H1 (cell line): ENCODE measurements around the gene RGS17. TPM values are rescaled to one million over a fixed set of nuclear protein-coding genes. Genes with fewer than 3 reads are reported as not detected.

Experiments
- CTCF ChIA-PET: fragments of 300-600 bp; sonication (Branson Sonifier 250); formaldehyde crosslinking; loops from one replicate; lab custom pipeline; 2021; ENCODE audit not compliant: partially characterized antibody; lab: Charles Lee
- POLR2A ChIA-PET: fragments of 300-600 bp; sonication (Branson Sonifier 250); formaldehyde crosslinking; loops from one replicate; lab custom pipeline; 2021; ENCODE audit warnings: inconsistent platforms; ENCODE audit not compliant: partially characterized antibody; lab: Charles Lee
- DNase-seq, 2 experiments: peaks; one replicate each; pipeline versions ENCODE4 v3.0.0 to v3.0.0-alpha.2; 2010 to 2022; ENCODE audit warnings: low spot score in 2 of 2, low read depth in 1 of 2, mixed read lengths in 1 of 2
- FAIRE-seq: peaks from 2 replicates; lab custom pipeline; 2011; peaks lifted over from hg19 to GRCh38; lab: Jason Lieb, UNC
- H2AFZ ChIP-seq: 2 replicates; pipeline ENCODE4 v1.8.1; 2012; ENCODE audit warnings: low read length, inconsistent platforms
- H2AK5ac ChIP-seq: 2 replicates; pipeline ENCODE4 v1.6.1; 2013; ENCODE audit warnings: low read depth, low read length
- H2BK120ac ChIP-seq: replicated peaks from 2 replicates; pipeline ENCODE3; 2013; ENCODE audit warnings: low read depth, low read length, inconsistent platforms
- H2BK12ac ChIP-seq: 2 replicates; pipeline ENCODE4 v1.6.1; 2013; ENCODE audit warnings: low read depth, low read length
- H2BK15ac ChIP-seq: 2 replicates; pipeline ENCODE4 v1.6.1; 2013; ENCODE audit warnings: low read length
- H2BK20ac ChIP-seq: 2 replicates; pipeline ENCODE4 v1.6.1; 2013; ENCODE audit warnings: low read length
- H2BK5ac ChIP-seq: 2 replicates; pipeline ENCODE4 v1.6.1; 2013; ENCODE audit warnings: low read depth, low read length
- H3K14ac ChIP-seq: 2 replicates; pipeline ENCODE4 v1.6.1; 2013; ENCODE audit warnings: inconsistent platforms; ENCODE audit not compliant: insufficient read length
- H3K18ac ChIP-seq: 2 replicates; pipeline ENCODE4 v1.6.1; 2013; ENCODE audit warnings: low read length; ENCODE audit errors: extremely low read depth
- H3K23ac ChIP-seq: 2 replicates; pipeline ENCODE4 v1.6.1; 2013; ENCODE audit warnings: inconsistent platforms; ENCODE audit not compliant: insufficient read length
- H3K23me2 ChIP-seq: 2 replicates; pipeline ENCODE4 v1.6.1; 2013; ENCODE audit warnings: low read depth, low read length
- H3K27ac ChIP-seq: 2 replicates; pipeline ENCODE4 v1.6.1; 2011; ENCODE audit warnings: low read depth, low read length, inconsistent platforms
- H3K27me3 ChIP-seq, 4 experiments: replicated peaks in 1 of 4; 1 replicate in 1 of 4; 2 replicates in 3 of 4; pipeline versions ENCODE4 v1.6.1 to v1.8.1; 2011 to 2013; ENCODE audit warnings: low read length in 3 of 4, mild to moderate bottlenecking in 3 of 4, inconsistent platforms in 2 of 4, mixed read lengths in 2 of 4, moderate library complexity in 1 of 4; ENCODE audit not compliant: control insufficient read depth in 3 of 4, insufficient read depth in 3 of 4; ENCODE audit errors: extremely low read depth in 1 of 4
- H3K36me3 ChIP-seq, 4 experiments: 2 replicates each; pipeline versions ENCODE4 v1.6.1 to v1.8.1; 2011 to 2013; ENCODE audit warnings: mild to moderate bottlenecking in 4 of 4, low read length in 3 of 4, moderate library complexity in 2 of 4, control low read depth in 1 of 4, inconsistent platforms in 1 of 4; ENCODE audit not compliant: insufficient read depth in 4 of 4, control insufficient read depth in 2 of 4
- H3K4ac ChIP-seq: replicated peaks from 2 replicates; pipeline ENCODE3; 2013; ENCODE audit warnings: low read length, low read depth, mixed read lengths, inconsistent platforms; ENCODE audit not compliant: insufficient read length
- H3K4me1 ChIP-seq, 4 experiments: replicated peaks in 1 of 4; 1 replicate in 1 of 4; 2 replicates in 3 of 4; pipeline versions ENCODE4 v1.6.1 to v1.8.1; 2011 to 2013; ENCODE audit warnings: low read length in 3 of 4, inconsistent platforms in 2 of 4, mixed read lengths in 1 of 4; ENCODE audit not compliant: insufficient read depth in 4 of 4, control insufficient read depth in 3 of 4
- H3K4me2 ChIP-seq, 2 experiments: 2 replicates each; pipeline versions ENCODE4 v1.6.1 to v1.8.1; 2011 to 2013; ENCODE audit warnings: low read depth in 2 of 2, low read length in 2 of 2, control low read depth in 1 of 2, inconsistent platforms in 1 of 2, mild to moderate bottlenecking in 1 of 2; ENCODE audit not compliant: insufficient read depth in 1 of 2
- H3K4me3 ChIP-seq, 4 experiments: fragments of 200-600, 300-600 bp in 1 of 4; sonication (generic), shearing (Covaris generic), sonication (Bioruptor Twin) in 1 of 4; 2 replicates each; pipeline versions ENCODE4 v1.5.1 to v1.8.1; 2011 to 2016; ENCODE audit warnings: low read length in 4 of 4, low read depth in 3 of 4, control low read depth in 2 of 4, inconsistent platforms in 2 of 4, mild to moderate bottlenecking in 2 of 4, mixed read lengths in 1 of 4, moderate library complexity in 1 of 4; ENCODE audit not compliant: insufficient read depth in 2 of 4; ENCODE audit errors: extremely low read depth in 1 of 4
- H3K56ac ChIP-seq: replicated peaks from 2 replicates; pipeline ENCODE3; 2013; ENCODE audit warnings: low read depth, mild to moderate bottlenecking, mixed read lengths, low read length, inconsistent platforms; ENCODE audit not compliant: insufficient read length
- H3K79me1 ChIP-seq: 2 replicates; pipeline ENCODE4 v1.6.1; 2013; ENCODE audit warnings: low read depth, low read length, control low read depth
- H3K79me2 ChIP-seq, 2 experiments: 2 replicates each; pipeline versions ENCODE4 v1.6.1 to v1.8.1; 2012 to 2013; ENCODE audit warnings: low read length in 2 of 2, mild to moderate bottlenecking in 2 of 2, inconsistent platforms in 1 of 2; ENCODE audit not compliant: insufficient read depth in 2 of 2, control insufficient read depth in 1 of 2
- H3K9ac ChIP-seq, 4 experiments: replicated peaks in 1 of 4; 1 replicate in 1 of 4; 2 replicates in 3 of 4; pipeline versions ENCODE4 v1.6.1 to v1.8.1; 2011 to 2013; ENCODE audit warnings: low read depth in 3 of 4, low read length in 3 of 4, control low read depth in 2 of 4, mild to moderate bottlenecking in 2 of 4, moderate library complexity in 2 of 4, inconsistent platforms in 1 of 4; ENCODE audit errors: extremely low read depth in 1 of 4
- H3K9me3 ChIP-seq, 2 experiments: 2 replicates each; pipeline versions ENCODE4 v1.6.1 to v1.8.1; 2012 to 2013; ENCODE audit warnings: mild to moderate bottlenecking in 2 of 2, moderate library complexity in 2 of 2, control low read depth in 1 of 2, inconsistent platforms in 1 of 2, low read depth in 1 of 2, low read length in 1 of 2, mixed read lengths in 1 of 2; ENCODE audit not compliant: insufficient read depth in 2 of 2
- H4K20me1 ChIP-seq, 2 experiments: replicated peaks in 1 of 2; 2 replicates each; pipeline versions ENCODE3 to v1.8.1; 2011 to 2013; ENCODE audit warnings: inconsistent platforms in 2 of 2, low read length in 2 of 2, mild to moderate bottlenecking in 1 of 2; ENCODE audit not compliant: insufficient read depth in 2 of 2, control insufficient read depth in 1 of 2
- H4K5ac ChIP-seq: 2 replicates; pipeline ENCODE4 v1.6.1; 2013; ENCODE audit warnings: low read length, low read depth, mixed read lengths, inconsistent platforms; ENCODE audit not compliant: insufficient read length
- H4K8ac ChIP-seq: 2 replicates; pipeline ENCODE4 v1.8.0; 2013; ENCODE audit warnings: mild to moderate bottlenecking, moderate library complexity, low read length, inconsistent platforms; ENCODE audit not compliant: insufficient read depth; ENCODE audit errors: extremely low read depth
- H4K91ac ChIP-seq: replicated peaks from 2 replicates; pipeline ENCODE3; 2013; ENCODE audit warnings: low read length, mixed read lengths, inconsistent platforms; ENCODE audit not compliant: insufficient read length
- BACH1 ChIP-seq: IDR thresholded peaks from 2 replicates; pipeline ENCODE4 v1.6.1; 2012; ENCODE audit warnings: low read length, improper control_type of control experiment
- NRF1 ChIP-seq: IDR thresholded peaks from 2 replicates; pipeline ENCODE4 v1.6.1; 2011; ENCODE audit warnings: mild to moderate bottlenecking, low read depth, low read length, improper control_type of control experiment
- TAF1 ChIP-seq: IDR thresholded peaks from 2 replicates; pipeline ENCODE4 v1.6.1; 2011; ENCODE audit warnings: mild to moderate bottlenecking, low read depth, low read length
- WGBS, 2 experiments: shearing (Covaris generic) in 1 of 2; methylation state at CpG; one replicate each; pipeline versions ENCODE4 v1.1.6 to v1.1.7; 2013 to 2015; ENCODE audit warnings: low lambda C conversion rate in 2 of 2, mixed read lengths in 2 of 2, inconsistent platforms in 1 of 2, low coverage in 1 of 2, missing lambda C conversion rate in 1 of 2; ENCODE audit not compliant: insufficient replicate concordance in 2 of 2, insufficient coverage in 1 of 2, insufficient read length in 1 of 2; ENCODE audit errors: extremely low coverage in 1 of 2, missing lambda C conversion rate in 1 of 2; 5-methylcytosine and 5-hydroxymethylcytosine counted together
- polyA plus RNA-seq, 7 experiments: library from polyadenylated mRNA; depleted of rRNA in 3 of 7; stranded (reverse) in 5 of 7; unstranded in 2 of 7; fragments of >200 nt in 5 of 7; fragments of 200-250 nt in 2 of 7; gene quantifications; 1 replicate in 5 of 7; 2 replicates in 1 of 7; 4 replicates in 1 of 7; pipeline versions ENCODE4 v1.2.1 to v1.2.3, GENCODE V29; 2011 to 2013; ENCODE audit warnings: missing spikeins in 2 of 7, mixed read lengths in 2 of 7
- total RNA-seq: library from RNA; stranded (reverse); fragmentation: NEBNext Ultra II Directional; extraction: Animal tissue kit (Norgen Biotek cat#: 25700); gene quantifications from 2 replicates; pipeline ENCODE4 v1.2.1, GENCODE V29; 2021

RGS17 gene
- total and polyA plus RNA-seq, 2 of the 8 experiments (the other 6 are each of a cell fraction or from before 2014, with no cell fraction given): 2.0 to 12.2 TPM

- Histone ChIP-seq H2BK15ac (no peak overlapping the region), H2BK20ac (no peak overlapping the region), H4K20me1 (peaks cover 0 to 2% of the 10 kb centered on the region in 2 experiments), H3K27me3 (no peaks in the 10 kb centered on the region), H3K79me2 (no peaks in the 10 kb centered on the region), H3K9me3 (no peaks in the 10 kb centered on the region), H3K9ac (no peak overlapping the region), H3K79me1 (no peaks in the 10 kb centered on the region), H3K36me3 (no peaks in the 10 kb centered on the region), H3K18ac (no peak overlapping the region), H3K4me3 (no peak overlapping the region), H3K56ac (no peak overlapping the region), H3K23me2 (no peaks in the 10 kb centered on the region), H3K23ac (no peak overlapping the region), H3K27ac (no peak overlapping the region), H3K14ac (no peak overlapping the region), H2BK12ac (no peak overlapping the region), H3K4me2 (no peak overlapping the region), H2AK5ac (no peak overlapping the region), H3K4ac (no peak overlapping the region), H4K5ac (no peak overlapping the region), H3K4me1 (no peaks in the 10 kb centered on the region), H4K91ac (no peak overlapping the region), H2BK120ac (no peak overlapping the region), H2AFZ (no peak overlapping the region), H4K8ac (no peak overlapping the region), H2BK5ac (no peak overlapping the region)
- DNase-seq: no peak
- FAIRE-seq: no peak
- 77% methylated on average over 5 of the region's 5 CpGs; no CpG with 5 or more reads in 1 of the 2 experiments for WGBS, 2 experiments
- ChIA-PET POLR2A (interaction anchor here (1.1 kb wide), 1 partner anchor 11 kb away, joined by 3 read pairs; no protein-coding TSS in a partner anchor), CTCF (interaction anchor here (1.2 to 2.0 kb wide), 3 partner anchors 23 to 64 kb away, joined by 3 to 6 read pairs (median 4); no protein-coding TSS in a partner anchor)
- TF ChIP-seq TAF1 (no peak), NRF1 (no peak), BACH1 (no peak)
Measured at GRCh38 chr6:153085239-153085638, 45.8 kb downstream of the RGS17 start.
